IPS-18a (cell line): ENCODE results near the gene ZNF792.
A peak's percentile ranks its signal among the peaks of the same experiment; 100 is the strongest.

Source experiments
- H3K27ac ChIP-seq: one replicate; pipeline ENCODE4 v1.5.1; 2013; ENCODE audit warnings: low read length
- H3K27me3 ChIP-seq: one replicate; pipeline ENCODE4 v1.6.1; 2013; ENCODE audit warnings: mild to moderate bottlenecking, low read length; ENCODE audit not compliant: control insufficient read depth, insufficient read depth
- H3K36me3 ChIP-seq: one replicate; pipeline ENCODE4 v1.6.1; 2013; ENCODE audit warnings: low read depth, low read length; ENCODE audit not compliant: control insufficient read depth
- H3K4me1 ChIP-seq: one replicate; pipeline ENCODE4 v1.6.1; 2013; ENCODE audit warnings: low read depth, low read length; ENCODE audit not compliant: control insufficient read depth
- H3K4me3 ChIP-seq: one replicate; pipeline ENCODE4 v1.5.1; 2013; ENCODE audit warnings: low read length
- H3K9ac ChIP-seq: one replicate; pipeline ENCODE4 v1.6.1; 2013; ENCODE audit warnings: mild to moderate bottlenecking, low read length, moderate library complexity
- H3K9me3 ChIP-seq: one replicate; pipeline ENCODE4 v1.6.1; 2013; ENCODE audit warnings: low read depth, low read length; ENCODE audit not compliant: control insufficient read depth

ZNF792 gene

GRCh38 chr19:34961775-34962686 is 2.0 kb downstream of the ZNF792 start:
- Histone ChIP-seq H3K4me1 (peaks cover 5% of the 10 kb centered on the region), H3K9ac (no peak overlapping the region), H3K4me3 (peak overlapping the region; percentile 73), H3K27ac (no peak overlapping the region), H3K36me3 (peaks cover 21% of the 10 kb centered on the region), H3K9me3 (peaks cover 26% of the 10 kb centered on the region), H3K27me3 (peaks cover 14% of the 10 kb centered on the region)

- Histone ChIP-seq H3K36me3 (peaks cover 21% of the 10 kb centered on the region), H3K9me3 (peaks cover 31% of the 10 kb centered on the region), H3K4me3 (no peak overlapping the region), H3K9ac (no peak overlapping the region), H3K4me1 (peaks cover 5% of the 10 kb centered on the region), H3K27me3 (peaks cover 14% of the 10 kb centered on the region), H3K27ac (no peak overlapping the region)
These were observed 2.9 kb downstream of the ZNF792 start for GRCh38 chr19:34960940-34961679.

- H3K27me3 ChIP-seq, result peaks cover 14% of the 10 kb centered on the region
- H3K36me3 ChIP-seq, result peaks cover 21% of the 10 kb centered on the region
- H3K9me3 ChIP-seq, result peaks cover 31% of the 10 kb centered on the region
- no peak overlapping the region for H3K4me3 ChIP-seq
- H3K9ac ChIP-seq, result no peak overlapping the region
- H3K27ac ChIP-seq, result no peak overlapping the region
- peaks cover 5% of the 10 kb centered on the region for H3K4me1 ChIP-seq
These were observed 3.8 kb downstream of the ZNF792 start for GRCh38 chr19:34960103-34960805.

- H3K9me3 ChIP-seq, result peaks cover 31% of the 10 kb centered on the region
- H3K36me3 ChIP-seq, result peaks cover 21% of the 10 kb centered on the region
These were observed 5.0 kb downstream of the ZNF792 start for GRCh38 chr19:34959021-34959420.

GRCh38 chr19:34957830-34958751 is 5.9 kb downstream of the ZNF792 start:
- peaks cover 21% of the 10 kb centered on the region for H3K36me3 ChIP-seq
- peaks cover 31% of the 10 kb centered on the region for H3K9me3 ChIP-seq
- H3K4me1 ChIP-seq, result peaks cover 5% of the 10 kb centered on the region
- H3K4me3 ChIP-seq, result no peak overlapping the region
- H3K27me3 ChIP-seq, result peaks cover 11% of the 10 kb centered on the region
- H3K27ac ChIP-seq, result no peak overlapping the region
- no peak overlapping the region for H3K9ac ChIP-seq

More at GRCh38 chr19:34959021-34959420, 5.0 kb downstream of the ZNF792 start:
- Histone ChIP-seq H3K4me1 (peaks cover 5% of the 10 kb centered on the region), H3K9ac (no peak overlapping the region), H3K27ac (no peak overlapping the region), H3K27me3 (peaks cover 14% of the 10 kb centered on the region), H3K4me3 (no peak overlapping the region)

GRCh38 chr19:34953092-34953491 is 10.9 kb downstream of the ZNF792 start:
- no peaks in the 10 kb centered on the region for H3K4me1 ChIP-seq
- peaks cover 14% of the 10 kb centered on the region for H3K9me3 ChIP-seq
- no peaks in the 10 kb centered on the region for H3K27me3 ChIP-seq
- no peak overlapping the region for H3K9ac ChIP-seq
- H3K4me3 ChIP-seq, result no peak overlapping the region
- H3K36me3 ChIP-seq, result peaks cover 7% of the 10 kb centered on the region
- H3K27ac ChIP-seq, result no peak overlapping the region

GRCh38 chr19:34943861-34944573 is 20.0 kb downstream of the ZNF792 start:
- Histone ChIP-seq H3K4me3 (no peak overlapping the region), H3K4me1 (no peaks in the 10 kb centered on the region), H3K36me3 (peaks cover 20% of the 10 kb centered on the region), H3K27ac (no peak overlapping the region), H3K9ac (no peak overlapping the region), H3K9me3 (peaks cover 18% of the 10 kb centered on the region), H3K27me3 (no peaks in the 10 kb centered on the region)

GRCh38 chr19:34938886-34939285 is 25.1 kb downstream of the ZNF792 start:
- H3K36me3 ChIP-seq, result peaks cover 17% of the 10 kb centered on the region
- peaks cover 7% of the 10 kb centered on the region for H3K9me3 ChIP-seq
- no peak overlapping the region for H3K4me3 ChIP-seq
- H3K4me1 ChIP-seq, result no peaks in the 10 kb centered on the region
- H3K27me3 ChIP-seq, result no peaks in the 10 kb centered on the region
- no peak overlapping the region for H3K27ac ChIP-seq
- H3K9ac ChIP-seq, result no peak overlapping the region

GRCh38 chr19:34936184-34936583 is 27.8 kb downstream of the ZNF792 start:
- no peaks in the 10 kb centered on the region for H3K4me1 ChIP-seq
- H3K9me3 ChIP-seq, result no peaks in the 10 kb centered on the region
- H3K4me3 ChIP-seq, result no peak overlapping the region
- H3K27me3 ChIP-seq, result no peaks in the 10 kb centered on the region
- H3K9ac ChIP-seq, result no peak overlapping the region
- H3K27ac ChIP-seq, result no peak overlapping the region
- peaks cover 19% of the 10 kb centered on the region for H3K36me3 ChIP-seq

- H3K4me3 ChIP-seq, result no peak overlapping the region
- no peaks in the 10 kb centered on the region for H3K4me1 ChIP-seq
- H3K27me3 ChIP-seq, result no peaks in the 10 kb centered on the region
- peaks cover 25% of the 10 kb centered on the region for H3K36me3 ChIP-seq
- no peak overlapping the region for H3K27ac ChIP-seq
- H3K9ac ChIP-seq, result no peak overlapping the region
- no peaks in the 10 kb centered on the region for H3K9me3 ChIP-seq
These were observed 31.5 kb downstream of the ZNF792 start for GRCh38 chr19:34932494-34932893.
